Measurements from ENCODE around the gene GRK4.
"Not testable (repeated sequence)": the region's sequence is repeated elsewhere in the genome, so short reads cannot be mapped to it uniquely, and the experiment has no call there.

Gene GRK4

DNA sequence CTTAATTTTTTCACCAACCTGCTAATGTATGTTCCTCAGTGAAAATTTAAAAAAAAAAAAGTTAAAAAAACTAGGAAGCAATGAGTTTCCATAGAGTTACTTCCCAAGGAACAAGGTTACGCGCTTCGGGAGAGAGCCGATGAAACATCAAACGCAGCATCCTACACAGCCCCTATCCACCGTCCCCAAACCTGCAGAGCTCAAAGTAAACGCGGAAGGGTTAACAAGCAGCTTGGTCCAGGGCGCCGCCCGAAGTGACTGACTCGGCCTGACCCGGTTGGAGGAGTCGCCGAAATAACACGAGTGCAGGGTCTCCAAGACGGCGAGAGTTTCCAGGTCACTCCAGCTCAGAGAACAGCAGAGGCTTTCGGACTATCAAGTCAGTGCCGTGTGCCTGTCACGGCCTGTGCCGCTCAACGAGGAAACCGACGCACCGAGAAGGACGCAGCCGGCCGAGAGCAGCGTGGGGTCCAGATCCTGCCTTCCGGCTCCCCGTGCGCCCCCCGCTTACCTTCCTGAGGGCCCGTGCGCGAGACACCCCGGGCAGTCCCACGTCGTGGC lies 677 bp upstream of the GRK4 start:
- DNase-seq = no peak

DNA sequence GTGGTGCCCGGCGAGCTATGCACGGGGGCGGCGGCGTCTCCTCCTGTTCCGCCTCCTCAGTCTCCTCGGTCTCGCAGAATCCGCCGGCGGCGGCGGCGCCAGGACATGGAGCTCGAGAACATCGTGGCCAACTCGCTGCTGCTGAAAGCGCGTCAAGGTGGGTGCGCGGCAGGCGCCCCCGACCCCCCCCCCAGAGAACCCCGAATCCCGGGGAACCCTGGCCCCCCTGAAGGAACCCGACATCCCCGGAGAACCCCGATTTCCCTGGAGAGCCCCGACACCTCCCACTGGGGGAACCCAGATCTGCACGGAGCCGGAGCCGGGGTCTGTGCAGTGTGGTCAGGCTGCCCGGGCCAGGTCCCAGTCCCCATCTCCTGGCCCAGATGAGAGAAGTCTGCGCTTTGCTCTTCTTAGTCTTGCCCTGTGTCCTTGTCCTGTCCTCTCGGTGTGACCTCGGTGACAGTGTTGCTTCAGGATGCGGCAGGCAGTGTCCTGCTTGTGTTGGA lies 648 bp downstream of the GRK4 start:
- DNase-seq = no peak

DNA sequence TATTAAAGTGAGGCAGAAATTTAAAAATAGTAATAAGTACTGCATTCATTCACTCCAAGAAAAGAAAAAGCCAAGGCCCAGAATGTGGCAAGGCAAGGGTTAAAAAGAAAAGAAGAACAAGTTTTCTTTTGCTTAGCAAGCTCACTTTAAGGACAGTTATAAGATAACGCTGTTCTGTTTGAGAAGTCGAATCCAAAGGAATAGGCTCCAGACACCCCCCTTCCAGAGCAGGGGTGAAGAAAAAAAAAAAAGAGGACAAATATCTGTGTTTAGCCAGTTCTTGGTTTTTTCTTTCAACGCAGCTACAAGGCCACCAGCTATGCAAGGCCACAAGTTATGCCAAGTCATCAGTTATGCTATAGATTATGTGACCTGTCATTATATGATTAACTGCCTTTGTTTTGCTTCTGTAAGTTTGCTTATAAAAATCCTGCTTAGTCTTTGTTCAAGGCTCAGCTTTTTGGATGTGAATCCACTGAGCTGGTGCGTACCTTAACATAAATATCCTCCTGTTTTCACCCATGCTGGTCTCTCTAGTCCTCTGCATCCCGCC lies 1.4 kb downstream of the GRK4 start:
- DNase-seq = no peak

DNA sequence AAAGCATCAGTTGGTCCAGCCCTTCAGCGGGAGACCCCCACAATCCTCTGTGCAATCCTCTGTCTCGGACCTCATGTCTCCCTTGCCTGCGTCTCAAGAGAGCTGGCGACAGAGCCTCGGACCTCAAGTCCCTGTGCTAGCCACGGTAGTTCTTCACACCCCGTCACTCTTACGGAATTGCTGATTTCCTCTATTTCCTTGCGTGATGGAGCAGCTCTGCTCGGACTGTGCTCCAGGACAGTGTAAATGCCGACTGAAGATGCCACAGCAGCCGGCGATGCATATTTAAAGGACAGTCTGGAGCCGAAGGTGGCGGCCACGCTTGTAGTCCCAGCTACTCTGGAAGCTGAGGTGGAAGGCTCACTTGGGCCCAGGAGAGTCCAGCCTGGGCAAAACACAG lies 1.9 kb downstream of the GRK4 start:
- DNase-seq = no peak

DNA sequence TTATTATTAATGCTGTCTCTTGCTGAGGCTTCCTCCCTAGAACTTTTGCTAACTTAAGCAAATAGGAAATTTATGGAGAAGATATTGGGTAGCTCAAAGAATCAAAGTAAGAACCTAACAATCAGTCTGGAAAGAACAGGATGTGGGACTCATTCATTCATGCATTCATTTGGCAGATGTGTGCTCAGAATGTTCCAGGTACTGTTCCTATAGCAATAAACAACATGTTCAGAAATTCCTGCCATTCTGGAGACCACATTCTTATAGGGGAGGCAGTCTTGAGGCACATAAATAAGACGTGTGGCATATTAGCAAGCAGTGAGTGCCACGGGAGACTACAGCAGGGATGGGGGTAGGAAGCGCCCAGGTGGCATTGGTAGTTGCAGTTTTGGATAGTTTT lies 5.0 kb downstream of the GRK4 start:
- no peak for DNase-seq

DNA sequence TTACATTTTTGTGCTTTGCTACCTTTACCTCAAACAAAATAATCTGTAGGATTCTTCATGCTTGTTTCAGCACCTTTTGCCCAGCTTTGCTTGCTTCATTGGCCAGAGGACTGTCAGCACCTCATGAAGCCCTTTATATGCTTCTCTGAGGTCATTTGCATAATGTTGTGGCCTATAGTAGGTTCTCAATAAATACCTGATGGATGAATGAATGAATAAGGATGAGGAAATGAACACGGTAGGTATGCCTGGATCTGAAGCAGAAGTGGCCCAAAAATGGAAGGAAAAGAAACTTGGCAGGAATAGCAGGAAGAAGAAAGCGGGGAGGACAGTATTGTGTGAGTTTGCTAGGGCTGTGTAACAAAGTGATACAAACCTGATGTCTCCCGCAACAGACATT lies 7.9 kb downstream of the GRK4 start:
- no peak for DNase-seq

DNA sequence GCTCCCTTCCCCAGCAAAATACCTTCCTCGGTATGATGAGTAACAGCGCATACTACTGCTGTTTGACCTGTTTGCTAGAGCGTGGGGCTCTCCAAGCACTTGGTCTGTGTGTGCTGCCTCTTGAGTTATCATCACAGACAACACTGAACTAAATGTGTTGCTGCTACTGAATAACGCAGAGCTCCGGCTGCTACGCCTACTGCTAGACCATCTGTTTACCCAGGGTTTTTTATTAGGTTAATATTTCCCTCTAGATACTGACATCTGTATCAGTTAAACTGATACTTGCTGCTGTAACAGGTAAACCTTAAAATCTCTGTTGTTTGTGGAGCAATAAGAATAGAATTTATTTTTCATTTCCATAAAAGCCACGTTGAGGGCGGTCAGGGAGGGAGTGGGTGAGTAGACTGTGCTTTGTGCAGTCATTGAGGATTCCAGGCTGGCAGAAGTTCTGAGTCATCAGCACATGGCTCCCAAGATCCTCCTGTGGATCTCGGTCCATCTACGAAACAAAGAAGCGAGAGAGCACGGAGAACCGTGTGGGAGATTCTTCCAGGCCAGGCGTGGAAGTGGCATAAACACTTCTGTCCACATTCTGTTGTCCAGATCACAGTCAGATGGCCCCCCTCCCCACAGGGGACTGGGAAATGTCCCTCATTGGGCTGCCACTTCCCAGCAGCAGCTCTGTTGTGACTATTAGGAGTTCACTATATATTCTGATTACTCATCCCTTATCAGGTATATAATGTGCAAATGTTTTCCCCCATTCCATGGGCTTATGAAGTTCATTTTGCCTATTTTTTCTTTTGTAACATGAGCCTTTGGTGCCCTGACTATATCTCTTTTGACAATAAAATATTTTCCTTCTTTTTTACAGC lies 14.1 kb downstream of the GRK4 start:
- no peak for DNase-seq

DNA sequence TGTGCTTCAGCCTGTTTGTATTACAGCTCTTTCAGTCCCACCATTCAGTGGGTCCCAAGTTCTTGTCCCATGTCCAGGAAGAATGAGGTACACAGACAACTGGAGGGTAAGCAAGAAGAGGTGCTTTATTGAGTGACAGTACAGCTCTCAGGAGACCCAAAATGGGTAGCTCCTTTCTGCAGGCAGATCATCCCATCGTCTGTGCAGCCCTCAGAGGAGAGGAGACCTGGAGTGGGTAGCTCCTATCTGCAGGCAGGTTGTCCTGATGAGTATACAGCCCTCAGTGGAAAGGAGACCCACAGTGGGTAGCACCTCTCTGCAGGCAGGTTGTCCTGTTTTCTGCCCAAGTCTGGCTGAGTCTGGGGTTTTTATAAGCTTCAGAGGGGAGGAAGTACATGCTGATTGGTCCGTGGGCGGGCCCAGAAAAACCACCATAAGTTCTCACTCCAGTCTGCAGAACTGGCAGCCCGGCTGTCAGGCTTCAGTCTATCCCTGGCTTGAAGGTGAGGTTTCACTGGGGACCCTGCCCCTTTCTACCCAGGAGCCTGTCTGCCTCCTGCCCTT lies 18.0 kb downstream of the GRK4 start:
- no peak for DNase-seq

DNA sequence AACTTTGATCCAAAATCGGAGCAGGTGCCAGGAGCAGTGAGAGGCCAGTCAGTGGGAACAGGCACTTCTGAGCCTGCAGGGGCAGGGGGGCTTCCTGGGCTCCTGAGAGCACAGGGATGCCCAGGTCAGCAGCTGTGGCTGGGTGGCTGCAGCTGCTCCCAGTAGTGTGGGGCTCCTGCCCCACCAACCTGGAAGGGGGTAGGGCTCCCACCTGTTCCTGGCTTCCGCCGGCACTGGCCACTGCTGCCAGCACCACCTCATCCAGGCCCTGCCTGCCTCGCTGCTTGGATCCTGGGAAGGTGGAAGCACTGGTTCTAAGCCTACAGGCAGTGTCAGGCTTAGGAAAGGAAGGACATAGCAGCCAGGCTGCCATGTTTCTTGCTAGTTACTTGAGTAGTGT lies 18.6 kb downstream of the GRK4 start:
- DNase-seq = no peak

DNA sequence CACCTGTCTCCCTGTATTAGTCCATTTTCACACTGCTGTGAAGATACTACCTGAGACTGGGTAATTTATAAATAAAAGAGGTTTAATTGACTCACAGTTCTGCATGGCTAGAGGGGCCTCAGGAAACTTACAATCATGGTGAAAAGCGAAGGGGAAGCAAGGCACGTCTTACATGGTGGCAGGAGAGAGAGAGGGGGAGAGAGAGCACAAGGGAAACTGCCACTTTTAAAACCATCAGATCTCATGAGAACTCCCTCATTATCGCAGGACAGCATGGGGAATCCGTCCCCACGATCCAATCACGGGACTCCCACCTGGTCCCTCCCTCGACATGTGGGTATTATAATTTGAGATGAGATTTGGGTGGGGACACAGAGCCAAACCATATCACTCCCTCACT lies 20.3 kb downstream of the GRK4 start:
- DNase-seq = not testable (repeated sequence)

DNA sequence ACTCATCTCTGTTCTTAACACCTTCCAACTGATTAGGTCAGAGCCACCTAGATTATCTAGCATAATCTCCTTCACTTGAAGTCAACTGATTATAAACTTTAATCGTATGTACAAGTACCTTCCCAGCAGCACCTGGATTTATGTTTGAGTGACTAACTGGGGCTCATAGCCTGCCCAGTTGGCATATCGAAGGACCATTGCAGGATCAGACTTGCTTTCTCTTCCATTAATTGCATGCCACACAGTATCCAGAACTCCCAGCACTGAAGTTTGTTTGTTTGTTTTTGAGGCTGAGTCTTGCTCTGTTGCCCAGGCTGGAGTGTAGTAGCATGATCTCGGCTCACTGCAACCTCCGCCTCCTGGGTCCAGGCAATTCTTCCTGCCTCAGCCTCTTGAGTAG lies 27.9 kb downstream of the GRK4 start:
- no peak for DNase-seq

DNA sequence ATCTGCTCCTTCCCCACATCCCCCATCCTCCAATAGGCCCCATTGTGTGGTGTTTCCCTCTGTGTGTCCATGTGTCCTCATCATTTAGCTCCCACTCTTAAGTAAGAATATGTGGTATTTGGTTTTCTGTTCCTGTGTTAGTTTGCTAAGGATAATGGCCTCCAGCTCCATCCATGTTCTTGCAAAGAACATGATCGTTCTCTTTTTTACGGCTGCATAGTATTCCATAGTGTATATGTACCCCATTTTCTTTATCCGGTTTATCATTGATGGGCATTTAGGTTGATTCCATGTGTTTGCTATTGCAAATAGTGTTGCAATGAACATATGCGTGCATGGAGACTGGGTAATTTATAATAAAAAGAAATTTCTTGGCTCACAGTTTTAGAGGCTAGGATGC lies 31.5 kb downstream of the GRK4 start:
- DNase-seq = no peak

DNA sequence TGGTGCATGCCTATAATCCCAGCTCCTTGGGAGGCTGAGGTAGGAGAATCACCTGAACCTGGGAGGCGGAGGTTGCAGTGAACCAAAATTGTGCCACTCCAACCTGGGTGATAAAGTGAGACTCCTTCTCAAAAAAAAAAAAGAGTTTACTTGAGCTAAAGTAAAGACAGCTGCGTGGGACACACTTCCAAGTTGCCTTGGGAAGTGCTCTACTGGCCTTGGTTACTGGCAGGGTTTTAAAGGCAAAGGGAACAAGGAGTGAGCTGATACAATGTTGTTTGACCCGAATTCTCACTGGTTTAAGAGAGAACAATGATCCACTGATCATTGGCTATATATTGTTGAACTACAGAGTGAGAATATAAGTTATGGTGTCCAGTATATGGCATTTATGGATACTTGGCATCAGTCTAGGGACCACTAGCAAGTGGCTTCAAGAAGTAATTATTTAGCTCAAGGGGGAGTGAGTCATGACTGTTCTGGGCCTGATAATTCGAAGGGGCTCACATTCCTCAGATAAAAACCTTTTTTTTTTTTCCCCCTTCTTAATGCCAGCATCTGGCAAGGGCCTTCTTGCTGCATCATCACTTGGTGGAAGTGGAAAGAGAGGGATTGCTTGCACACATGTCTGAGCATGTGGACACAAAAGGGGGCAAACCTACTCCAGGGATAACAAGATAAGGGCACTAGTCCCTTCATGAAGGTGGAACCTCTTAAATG lies 32.3 kb downstream of the GRK4 start:
- DNase-seq = no peak

DNA sequence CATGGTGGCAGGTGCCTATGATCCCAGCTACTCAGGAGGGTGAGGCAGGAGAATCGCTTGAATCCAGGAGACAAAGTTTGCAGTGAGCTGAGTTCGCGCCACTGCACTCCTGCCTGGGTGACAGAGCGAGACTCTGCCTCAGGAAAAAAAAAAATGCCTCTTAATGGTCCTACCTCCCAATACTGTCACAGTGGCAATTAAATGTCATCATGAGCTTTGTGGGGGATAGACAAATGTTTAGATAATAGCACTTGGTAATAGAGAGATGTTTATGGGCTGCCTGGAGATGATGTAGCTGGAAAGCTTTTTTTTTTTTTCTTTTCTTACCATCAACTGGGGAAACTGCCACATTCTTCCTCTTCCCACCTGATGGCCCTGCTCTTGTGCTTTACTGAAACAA lies 33.0 kb downstream of the GRK4 start:
- no peak for DNase-seq

DNA sequence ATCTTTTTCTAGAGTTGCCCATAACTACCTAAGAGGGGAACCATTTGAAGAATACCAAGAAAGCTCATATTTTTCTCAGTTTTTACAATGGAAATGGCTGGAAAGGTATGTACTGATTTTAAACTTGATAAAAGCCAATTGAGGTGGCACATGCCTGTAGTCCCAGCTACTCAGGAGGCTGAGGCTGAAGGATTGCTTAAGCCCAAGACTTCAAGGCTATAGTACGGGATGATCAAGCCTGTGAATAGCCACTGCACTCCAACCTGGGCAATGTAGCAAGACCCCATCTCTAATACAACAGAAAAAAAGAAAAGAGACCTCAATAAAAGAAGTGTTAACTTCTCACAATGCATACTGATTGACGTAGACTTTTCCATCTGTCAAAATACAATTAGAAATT lies 44.4 kb downstream of the GRK4 start:
- no peak for DNase-seq

DNA sequence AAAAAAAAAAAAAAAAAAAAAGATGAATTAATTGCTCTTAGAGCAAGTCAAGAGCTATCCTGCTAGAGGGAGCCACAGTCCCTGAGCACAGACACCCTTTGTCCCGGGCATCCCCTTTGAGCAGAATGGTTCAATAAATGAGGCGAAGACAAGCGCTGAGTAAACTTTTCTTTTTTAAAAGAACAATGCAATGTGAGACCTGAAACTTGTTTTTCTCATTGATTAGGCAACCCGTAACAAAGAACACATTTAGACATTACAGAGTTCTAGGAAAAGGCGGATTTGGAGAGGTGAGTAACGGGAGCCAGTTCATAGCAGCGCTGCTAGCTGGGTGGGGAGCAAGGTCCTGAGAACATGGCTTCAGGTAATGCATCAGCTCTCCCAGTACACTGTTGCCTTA lies 46.1 kb downstream of the GRK4 start:
- DNase-seq = no peak

DNA sequence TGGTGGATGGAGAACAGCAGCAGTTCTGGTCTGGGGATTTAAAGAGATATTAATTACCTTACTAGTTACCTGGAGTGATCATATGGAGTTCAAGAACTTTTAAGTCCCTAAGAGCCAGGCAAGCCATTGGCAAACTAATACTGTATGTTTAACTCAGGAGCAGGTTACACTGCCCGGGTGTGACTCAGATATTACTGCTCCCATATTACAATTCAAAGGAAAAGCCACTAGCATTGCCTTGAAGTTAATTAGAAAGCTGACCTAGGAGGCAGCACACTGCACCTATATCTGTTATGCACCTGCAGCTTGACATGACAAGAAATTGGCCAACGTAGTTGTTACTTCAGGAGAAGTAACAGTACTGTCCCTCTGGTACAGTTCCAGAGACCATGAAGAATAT lies 47.2 kb downstream of the GRK4 start:
- DNase-seq = no peak

DNA sequence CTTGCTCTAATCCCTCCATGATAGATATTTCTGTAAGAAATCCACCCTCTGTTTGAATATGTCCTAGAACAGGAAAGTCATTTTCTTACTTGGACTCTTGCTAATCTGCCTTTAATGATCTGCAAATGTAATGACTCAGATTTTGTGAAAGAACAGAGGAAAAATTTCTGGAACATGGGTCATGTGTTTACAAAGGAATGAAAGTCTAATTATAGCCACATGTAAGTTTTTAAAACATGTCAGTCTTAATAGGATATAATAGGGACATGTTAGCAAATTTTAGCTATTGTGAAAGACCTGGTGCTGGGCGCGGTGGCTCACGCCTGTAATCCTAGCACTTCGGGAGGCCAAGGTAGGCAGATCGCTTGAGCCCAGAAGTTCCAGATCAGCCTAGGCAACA lies 47.6 kb downstream of the GRK4 start:
- no peak for DNase-seq

DNA sequence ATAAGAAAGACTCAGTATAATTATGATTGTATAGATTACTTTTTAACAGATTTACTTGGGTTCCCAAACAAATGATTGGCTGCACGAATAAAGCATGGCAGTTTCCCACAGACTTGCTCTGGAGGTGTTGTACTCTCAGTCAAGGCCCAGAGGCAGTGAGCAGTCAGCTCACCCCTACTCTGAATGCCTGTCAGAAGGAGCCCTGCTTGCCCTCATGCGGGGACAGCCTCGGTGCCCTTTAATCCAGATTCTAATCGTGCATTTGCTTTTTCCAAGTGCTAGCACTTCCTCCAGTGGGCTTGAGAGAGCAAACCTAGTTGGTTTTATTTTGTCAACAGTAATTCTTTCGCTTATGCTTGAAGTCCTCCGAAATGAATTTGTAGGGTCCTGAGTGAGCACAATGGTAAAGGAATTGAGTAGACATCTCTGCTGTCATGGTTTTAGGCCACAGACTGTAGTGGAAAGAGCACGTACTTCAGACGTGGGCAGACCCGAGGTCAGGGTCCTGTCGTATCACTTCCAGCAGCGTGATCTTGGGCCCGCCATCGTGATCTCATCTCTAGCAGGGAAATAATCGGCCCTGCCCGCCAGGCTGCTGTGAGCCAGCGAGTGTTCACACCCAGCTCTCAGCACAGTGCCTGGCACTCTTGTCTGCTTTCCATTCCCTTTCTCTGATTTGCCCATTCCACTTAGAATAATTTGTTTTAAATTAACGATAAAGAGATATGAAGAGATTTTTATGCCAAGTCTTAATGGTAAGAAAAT lies 48.3 kb downstream of the GRK4 start:
- DNase-seq = no peak

DNA sequence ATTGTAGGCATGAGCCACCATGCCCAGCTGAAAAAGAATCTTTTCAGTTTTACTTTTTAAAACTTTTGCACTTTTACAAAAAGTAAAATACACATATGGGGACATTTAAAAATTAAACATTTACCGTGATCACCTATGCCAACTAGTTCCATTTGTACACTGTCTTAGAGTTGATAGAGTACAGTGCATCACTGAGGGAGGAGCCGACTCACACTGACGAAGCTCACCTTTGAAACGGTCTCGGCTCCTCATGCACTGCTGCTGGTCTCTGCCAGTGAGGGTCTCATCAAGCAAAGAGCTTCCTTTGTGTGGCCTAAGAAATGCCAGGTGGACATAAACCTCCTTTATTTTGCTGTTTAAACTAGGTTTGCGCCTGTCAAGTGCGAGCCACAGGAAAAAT lies 50.0 kb downstream of the GRK4 start:
- no peak for DNase-seq

DNA sequence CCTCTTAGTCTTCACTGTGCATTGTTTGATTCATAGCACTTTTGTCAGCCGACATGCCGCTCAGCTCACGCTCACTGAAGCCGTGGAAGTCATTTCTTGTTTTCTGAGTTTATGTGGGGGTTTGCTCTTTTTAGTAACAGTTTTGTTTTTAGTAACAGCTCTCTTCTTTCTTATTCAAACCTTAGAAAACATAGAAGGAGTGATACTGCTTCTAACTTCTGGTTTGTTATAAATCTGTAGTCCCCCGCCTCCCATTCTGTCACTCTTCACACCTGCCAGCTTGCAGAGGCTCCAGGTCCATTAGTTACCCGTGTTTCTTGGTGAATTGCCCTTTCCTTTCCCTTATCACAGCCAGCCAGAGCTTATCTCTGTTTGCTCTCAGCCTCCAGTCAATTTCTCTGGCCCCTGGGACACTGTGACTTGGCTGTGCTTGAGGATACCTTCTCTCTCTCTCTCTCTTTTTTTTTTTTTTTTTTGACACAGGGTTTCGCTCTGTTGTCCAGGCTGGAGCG lies 50.5 kb downstream of the GRK4 start:
- no peak for DNase-seq

DNA sequence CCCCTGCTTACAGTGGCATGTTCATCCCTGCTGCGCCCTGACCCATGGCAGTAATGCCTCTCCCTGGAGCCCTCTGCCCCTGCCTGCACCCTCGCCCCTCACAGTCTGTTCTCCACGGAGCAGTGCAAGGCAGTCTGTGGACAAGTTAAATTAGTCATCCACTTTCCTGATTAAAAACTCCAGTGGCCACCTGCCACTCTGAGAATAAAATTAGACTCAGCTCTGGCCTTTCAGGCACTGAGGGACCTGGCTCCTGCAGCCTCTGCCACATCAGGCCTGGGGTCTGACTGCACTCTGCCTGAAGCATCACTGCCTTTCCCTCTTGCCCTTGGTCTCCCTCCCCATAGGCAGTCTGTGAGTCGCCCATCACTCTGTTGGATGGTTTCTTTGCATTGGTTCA lies 53.6 kb downstream of the GRK4 start:
- no peak for DNase-seq
